ENCODE data around the gene AMPD3. TPM values are rescaled to one million over a fixed set of nuclear protein-coding genes. Genes with fewer than 3 reads are reported as not detected.
A peak's percentile ranks its signal among the peaks of the same experiment; 100 is the strongest.

The AMPD3 gene
- total RNA-seq, 1 experiment from 2014 or later = 5.9 TPM

DNA sequence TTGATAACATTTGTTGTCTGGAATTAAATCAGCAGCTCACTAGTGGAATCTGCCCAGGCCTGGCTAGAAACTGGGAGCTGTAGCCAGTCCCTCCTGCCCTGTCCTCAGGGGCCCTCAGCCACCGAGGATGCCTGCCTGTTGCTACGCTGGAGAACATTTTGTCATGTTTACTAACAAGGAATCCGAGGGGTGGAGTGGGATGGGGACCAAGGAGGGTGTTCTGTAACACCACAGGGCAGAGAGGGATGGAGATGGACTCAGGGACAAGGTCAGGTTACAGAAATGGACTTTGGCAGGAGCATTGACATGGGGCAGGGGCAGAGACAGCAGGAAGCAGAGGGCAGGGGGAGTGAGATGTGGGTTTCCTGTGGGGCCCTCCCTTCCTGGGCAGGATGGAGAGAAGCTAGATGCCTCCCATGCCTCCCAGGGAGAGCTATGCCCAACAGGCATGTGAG is 45.8 kb upstream of the AMPD3 start:
- peak overlapping the region in 1 of 3 experiments; percentile 76; a peak in 3 of 7 replicates for H3K27ac Mint-ChIP-seq
- TF ChIP-seq, protein P1, sequence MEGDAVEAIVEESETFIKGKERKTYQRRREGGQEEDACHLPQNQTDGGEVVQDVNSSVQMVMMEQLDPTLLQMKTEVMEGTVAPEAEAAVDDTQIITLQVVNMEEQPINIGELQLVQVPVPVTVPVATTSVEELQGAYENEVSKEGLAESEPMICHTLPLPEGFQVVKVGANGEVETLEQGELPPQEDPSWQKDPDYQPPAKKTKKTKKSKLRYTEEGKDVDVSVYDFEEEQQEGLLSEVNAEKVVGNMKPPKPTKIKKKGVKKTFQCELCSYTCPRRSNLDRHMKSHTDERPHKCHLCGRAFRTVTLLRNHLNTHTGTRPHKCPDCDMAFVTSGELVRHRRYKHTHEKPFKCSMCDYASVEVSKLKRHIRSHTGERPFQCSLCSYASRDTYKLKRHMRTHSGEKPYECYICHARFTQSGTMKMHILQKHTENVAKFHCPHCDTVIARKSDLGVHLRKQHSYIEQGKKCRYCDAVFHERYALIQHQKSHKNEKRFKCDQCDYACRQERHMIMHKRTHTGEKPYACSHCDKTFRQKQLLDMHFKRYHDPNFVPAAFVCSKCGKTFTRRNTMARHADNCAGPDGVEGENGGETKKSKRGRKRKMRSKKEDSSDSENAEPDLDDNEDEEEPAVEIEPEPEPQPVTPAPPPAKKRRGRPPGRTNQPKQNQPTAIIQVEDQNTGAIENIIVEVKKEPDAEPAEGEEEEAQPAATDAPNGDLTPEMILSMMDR (conservative IDR thresholded peaks at IDR 0.05) = no peak

More for the DNA sequence above, 45.8 kb upstream of the AMPD3 start:
- no peaks in the 10 kb centered on the region for H3K79me1 ChIP-seq (ENCODE audit: insufficient read depth, low read depth, low read length, poor library complexity, severe bottlenecking)
- H3K4me1 ChIP-seq (ENCODE audit: insufficient read depth, low read length) = no peaks in the 10 kb centered on the region
- Mint-ChIP-seq H3K36me3 (ENCODE audit: insufficient read depth in 1 of 3, low read depth in 3 of 3) (no peaks in the 10 kb centered on the region; a peak in 1 of 7 replicates), H3K9me3 (no peaks in the 10 kb centered on the region), H3K4me1 (peaks cover 6 to 8% of the 10 kb centered on the region in 2 experiments), H3K4me3 (no peak overlapping the region), H3K27me3 (ENCODE audit: low read depth) (no peaks in the 10 kb centered on the region)
- no peak overlapping the region for H2BK120ac ChIP-seq (ENCODE audit: low read depth, low read length, poor library complexity, severe bottlenecking)
- no peak overlapping the region for H3K27ac ChIP-seq (ENCODE audit: insufficient read length, low read depth, low read length)
- H3K79me2 ChIP-seq (ENCODE audit: insufficient read depth, low read length) = no peaks in the 10 kb centered on the region
- H3K14ac ChIP-seq (ENCODE audit: insufficient read depth, low read length) = no peak overlapping the region
- no peaks in the 10 kb centered on the region for H3K27me3 ChIP-seq (ENCODE audit: insufficient read depth, low read length)
- no peak overlapping the region for H3K9ac ChIP-seq (ENCODE audit: extremely low read depth, insufficient read length, low read length)
- H4K8ac ChIP-seq (replicated peaks; ENCODE audit: insufficient read length, low read depth, low read length) = no peak overlapping the region
- H2AK5ac ChIP-seq (ENCODE audit: insufficient read length, low read length) = no peak overlapping the region
- H3K18ac ChIP-seq (ENCODE audit: insufficient read length, low read depth, low read length) = no peak overlapping the region
- peak; percentile 19 for DNase-seq
- no peak overlapping the region for H2BK20ac ChIP-seq (ENCODE audit: low read depth, low read length, poor library complexity, severe bottlenecking)
- no peaks in the 10 kb centered on the region for H4K20me1 ChIP-seq (ENCODE audit: control insufficient read depth, insufficient read depth, insufficient read length)
- no peak overlapping the region for H3T11ph ChIP-seq (ENCODE audit: low read length)
- H2BK15ac ChIP-seq (ENCODE audit: low read depth, low read length) = no peak overlapping the region
- no peak overlapping the region for H3K56ac ChIP-seq (ENCODE audit: insufficient read length, low read depth, low read length)
- no peak overlapping the region for H2AFZ ChIP-seq (ENCODE audit: low read length)
- H3K23ac ChIP-seq (ENCODE audit: insufficient read length, low read depth, low read length) = no peak overlapping the region
- no peak overlapping the region for H3K4me2 ChIP-seq (ENCODE audit: insufficient read depth, insufficient read length, low read length)
- no peak overlapping the region for H2BK5ac ChIP-seq (ENCODE audit: insufficient read length, low read length)
- H4K91ac ChIP-seq (ENCODE audit: insufficient read length, low read depth, low read length) = no peak overlapping the region
- WGBS (ENCODE audit: extremely low coverage, insufficient read length, low lambda C conversion rate) = no CpG with 5 or more reads among the region's 3 CpGs
- no peaks in the 10 kb centered on the region for H3K23me2 ChIP-seq (ENCODE audit: insufficient read length, low read depth, low read length, poor library complexity, severe bottlenecking)
- no peak overlapping the region for H2BK12ac ChIP-seq (ENCODE audit: insufficient read length, low read depth, low read length)
- no peak overlapping the region for H4K5ac ChIP-seq (ENCODE audit: insufficient read length, low read depth, low read length)
- no peak overlapping the region for H3K4ac ChIP-seq (ENCODE audit: low read depth, low read length)
- H3K9me3 ChIP-seq (ENCODE audit: control insufficient read depth, low read depth, low read length) = no peaks in the 10 kb centered on the region
